Cardiac muscle cell (in vitro differentiated cells and primary cell): Measurements from ENCODE around the gene UBE2E1. TPM values are rescaled to one million over a fixed set of nuclear protein-coding genes. Genes with fewer than 3 reads are reported as not detected.

ENCODE experiments used
- polyA plus RNA-seq: library from polyadenylated mRNA; unstranded; fragments of >200 nt; fragmentation: Nextera tagmentation; extraction: Ambion mirVana; gene quantifications from 2 replicates; pipeline ENCODE4 v1.2.1, GENCODE V29; 2016
- total RNA-seq: library from RNA; depleted of rRNA; stranded (reverse); fragments of >200 nt; gene quantifications from 2 replicates; pipeline ENCODE4 v1.2.3, GENCODE V29; 2016

UBE2E1 gene
- total and polyA plus RNA-seq, 2 experiments from 2014 or later: 33.5 to 198 TPM

Other genes with a start within 250 kb of the UBE2E1 start
- 18.1 and 20.2 TPM in 2 replicates for gene NKIRAS1, start 111.0 kb downstream of the UBE2E1 start, total RNA-seq
- 28.0 and 34.4 TPM in 2 replicates for gene NKIRAS1, start 111.0 kb downstream of the UBE2E1 start, polyA plus RNA-seq
- gene RPL15, start 111.2 kb downstream of the UBE2E1 start, total RNA-seq: 2,722 and 3,253 TPM in 2 replicates
- 1,419 and 1,837 TPM in 2 replicates for gene RPL15, start 111.2 kb downstream of the UBE2E1 start, polyA plus RNA-seq
- gene NR1D2, start 139.3 kb downstream of the UBE2E1 start, total RNA-seq: 11.9 and 18.8 TPM in 2 replicates
- 12.5 and 26.9 TPM in 2 replicates for gene NR1D2, start 139.3 kb downstream of the UBE2E1 start, polyA plus RNA-seq